Esophagus squamous epithelium (tissue), 5 donors: ENCODE results near the gene CYP2U1. TPM values are rescaled to one million over a fixed set of nuclear protein-coding genes. Genes with fewer than 3 reads are reported as not detected.

Experiments used
- DNase-seq: peaks from one replicate; lab custom pipeline; 2025; lab: John Stamatoyannopoulos, UW
- H3K27ac ChIP-seq, 4 donors: fragments of 200-600 bp; sonication (generic); one replicate each; pipeline ENCODE4 v1.5.1; 2016 to 2019; ENCODE audit warnings: mild to moderate bottlenecking in 1 of 4
- H3K27me3 ChIP-seq, 4 donors: fragments of 200-600 bp; sonication (generic); 1 replicate in 3 of 4; 2 replicates in 1 of 4; pipeline versions ENCODE4 v1.5.1 to v1.6.0; 2017 to 2021; ENCODE audit warnings: antibody characterized with exemption in 1 of 4
- H3K36me3 ChIP-seq, 3 donors: fragments of 200-600 bp; sonication (generic); one replicate each; pipeline ENCODE4 v1.5.1; 2016 to 2019
- H3K4me1 ChIP-seq, 3 donors: fragments of 200-600 bp; sonication (generic); one replicate each; pipeline ENCODE4 v1.5.1; 2017 to 2019
- H3K4me3 ChIP-seq, 4 donors: fragments of 200-600 bp; sonication (generic); 1 replicate in 3 of 4; 2 replicates in 1 of 4; pipeline ENCODE4 v1.5.1; 2016 to 2019; ENCODE audit warnings: mild to moderate bottlenecking in 2 of 4, moderate library complexity in 1 of 4
- H3K9me3 ChIP-seq, 3 donors: fragments of 200-600 bp; sonication (generic); one replicate each; pipeline ENCODE4 v1.5.1; 2016 to 2019
- POLR2A ChIP-seq, 4 donors: fragments of 450-650 bp; IDR thresholded peaks; one replicate each; pipeline ENCODE4 v1.6.1; 2017; ENCODE audit warnings: antibody characterized with exemption in 4 of 4, mild to moderate bottlenecking in 4 of 4, moderate library complexity in 3 of 4
- WGBS, 2 donors: methylation state at CpG; one replicate each; pipeline ENCODE4 v1.1.5; 2018; 5-methylcytosine and 5-hydroxymethylcytosine counted together
- intact Hi-C: fragments of 100-400 bp; cut with DNase I; formaldehyde crosslinking; loops from one replicate; pipeline ENCODE4 v1.15.0; 2022
- total RNA-seq, 4 donors: library from RNA; depleted of rRNA; stranded (reverse); fragments of >200 nt; gene quantifications; one replicate each; pipeline ENCODE4 v1.1.0, GENCODE V29; 2016
- TF ChIP-seq, protein P1 (sequence below), 6 experiments: fragments of 450-650 bp in 4 of 6; fragments of 200-600 bp in 2 of 6; sonication (generic) in 2 of 6; IDR thresholded peaks; one replicate each; pipeline ENCODE4 v1.5.1; 2016 to 2019; ENCODE audit warnings: antibody characterized with exemption in 6 of 6, mild to moderate bottlenecking in 4 of 6, moderate library complexity in 4 of 6
- donor health status: DM: yes; HTN: yes; CAD: no.

Gene CYP2U1
- total RNA-seq, 4 donors from 2014 or later: 1.8 to 8.4 (median 4.5) TPM

DNA sequence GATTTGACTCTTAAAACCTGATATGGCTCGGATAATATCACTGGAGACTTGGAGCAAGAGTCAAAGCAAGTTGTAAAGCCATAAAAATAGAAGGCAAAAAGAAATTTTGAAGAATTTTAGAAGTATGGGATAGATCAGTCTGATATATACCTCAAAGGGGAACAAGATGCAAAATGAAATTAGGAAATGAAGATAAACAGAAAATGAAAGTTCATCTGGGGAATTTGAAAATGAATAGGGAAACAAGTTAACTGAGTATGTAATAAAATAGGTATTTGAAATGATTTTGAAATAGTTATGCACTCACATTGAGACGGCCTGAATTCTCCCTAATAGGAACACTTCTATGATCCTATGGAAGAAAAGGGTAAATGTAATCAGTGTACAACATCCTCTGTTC, 5.7 kb downstream of the CYP2U1 start:
- intact Hi-C loops: no loop called here
- Histone ChIP-seq H3K27ac (no peak overlapping the region), H3K27me3 (peaks cover 0 to 2% (median 0%) of the 10 kb centered on the region in 4 donors), H3K36me3 (peaks cover 0 to 6% (median 0%) of the 10 kb centered on the region in 3 donors), H3K9me3 (no peaks in the 10 kb centered on the region), H3K4me3 (no peak overlapping the region), H3K4me1 (peaks cover 2 to 20% (median 5%) of the 10 kb centered on the region in 3 donors)
- TF ChIP-seq, protein P1, sequence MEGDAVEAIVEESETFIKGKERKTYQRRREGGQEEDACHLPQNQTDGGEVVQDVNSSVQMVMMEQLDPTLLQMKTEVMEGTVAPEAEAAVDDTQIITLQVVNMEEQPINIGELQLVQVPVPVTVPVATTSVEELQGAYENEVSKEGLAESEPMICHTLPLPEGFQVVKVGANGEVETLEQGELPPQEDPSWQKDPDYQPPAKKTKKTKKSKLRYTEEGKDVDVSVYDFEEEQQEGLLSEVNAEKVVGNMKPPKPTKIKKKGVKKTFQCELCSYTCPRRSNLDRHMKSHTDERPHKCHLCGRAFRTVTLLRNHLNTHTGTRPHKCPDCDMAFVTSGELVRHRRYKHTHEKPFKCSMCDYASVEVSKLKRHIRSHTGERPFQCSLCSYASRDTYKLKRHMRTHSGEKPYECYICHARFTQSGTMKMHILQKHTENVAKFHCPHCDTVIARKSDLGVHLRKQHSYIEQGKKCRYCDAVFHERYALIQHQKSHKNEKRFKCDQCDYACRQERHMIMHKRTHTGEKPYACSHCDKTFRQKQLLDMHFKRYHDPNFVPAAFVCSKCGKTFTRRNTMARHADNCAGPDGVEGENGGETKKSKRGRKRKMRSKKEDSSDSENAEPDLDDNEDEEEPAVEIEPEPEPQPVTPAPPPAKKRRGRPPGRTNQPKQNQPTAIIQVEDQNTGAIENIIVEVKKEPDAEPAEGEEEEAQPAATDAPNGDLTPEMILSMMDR (IDR thresholded peaks at IDR 0.05): no peak
- no peak for TF ChIP-seq POLR2A (IDR thresholded peaks at IDR 0.05)
- WGBS, 2 donors: 73 to 76% methylated on average over 2 of the region's 2 CpGs
- DNase-seq: no peak

DNA sequence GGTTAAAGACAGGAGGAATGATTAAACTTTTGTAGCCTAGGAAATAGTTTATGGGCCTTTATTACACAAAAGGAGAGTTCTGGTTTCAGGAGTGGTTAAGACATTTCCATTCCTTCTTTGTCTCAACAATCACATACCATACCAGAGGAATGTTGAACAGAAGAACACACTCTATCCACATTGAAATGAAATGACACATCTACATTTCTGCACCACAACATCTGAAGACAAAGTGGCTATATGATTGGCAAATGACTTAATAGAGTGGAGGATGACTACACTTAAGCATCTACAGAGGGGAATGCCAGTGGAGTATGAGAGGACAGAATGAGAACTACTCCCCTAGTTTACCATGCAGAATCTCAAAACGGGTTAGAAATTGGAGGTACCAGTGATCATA, 8.0 kb downstream of the CYP2U1 start:
- WGBS, 2 donors: 83 to 85% methylated on average over 1 of the region's 1 CpG
- no peak for TF ChIP-seq POLR2A (IDR thresholded peaks at IDR 0.05)
- TF ChIP-seq, protein P1 (IDR thresholded peaks at IDR 0.05): no peak
- intact Hi-C loops: no loop called here

DNA sequence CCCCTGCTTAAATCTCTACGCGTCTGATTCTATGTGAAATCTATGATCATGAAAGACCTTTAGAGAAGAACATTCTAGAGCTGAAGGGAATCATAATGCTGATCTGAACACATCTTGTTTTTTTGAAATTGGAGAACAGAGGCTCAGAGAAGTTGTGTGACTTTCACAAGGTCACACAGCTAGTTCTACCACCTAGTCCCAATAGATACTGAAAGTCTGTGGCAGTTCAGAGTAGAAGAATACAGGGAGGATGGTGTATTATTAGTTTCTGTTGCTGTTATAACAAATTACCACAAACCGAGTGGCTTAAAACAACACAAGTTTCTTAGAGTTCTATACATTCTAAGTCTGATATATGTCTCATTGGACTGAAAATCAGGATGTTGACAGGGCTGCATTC, 14.5 kb downstream of the CYP2U1 start:
- intact Hi-C loops: no loop called here
- H3K27me3 ChIP-seq: no peaks in the 10 kb centered on the region
- DNase-seq: no peak
- 94 to 95% methylated on average over 3 of the region's 3 CpGs for WGBS, 2 donors
- TF ChIP-seq, protein P1 (IDR thresholded peaks at IDR 0.05): no peak
- no peak for TF ChIP-seq POLR2A (IDR thresholded peaks at IDR 0.05)
- no peaks in the 10 kb centered on the region for H3K9me3 ChIP-seq
- no peak overlapping the region for H3K4me3 ChIP-seq
- peaks cover 0 to 40% (median 0%) of the 10 kb centered on the region in 3 donors for H3K36me3 ChIP-seq
- H3K27ac ChIP-seq: no peak overlapping the region
- no peaks in the 10 kb centered on the region for H3K4me1 ChIP-seq

More for the DNA sequence above, 8.0 kb downstream of the CYP2U1 start:
- peaks cover 0 to 6% (median 0%) of the 10 kb centered on the region in 3 donors for H3K36me3 ChIP-seq
- no peak for DNase-seq
- no peaks in the 10 kb centered on the region for H3K9me3 ChIP-seq
- H3K4me1 ChIP-seq: peaks cover 0 to 5% (median 0%) of the 10 kb centered on the region in 3 donors
- H3K27ac ChIP-seq: no peak overlapping the region
- H3K4me3 ChIP-seq: no peak overlapping the region
- no peaks in the 10 kb centered on the region for H3K27me3 ChIP-seq

DNA sequence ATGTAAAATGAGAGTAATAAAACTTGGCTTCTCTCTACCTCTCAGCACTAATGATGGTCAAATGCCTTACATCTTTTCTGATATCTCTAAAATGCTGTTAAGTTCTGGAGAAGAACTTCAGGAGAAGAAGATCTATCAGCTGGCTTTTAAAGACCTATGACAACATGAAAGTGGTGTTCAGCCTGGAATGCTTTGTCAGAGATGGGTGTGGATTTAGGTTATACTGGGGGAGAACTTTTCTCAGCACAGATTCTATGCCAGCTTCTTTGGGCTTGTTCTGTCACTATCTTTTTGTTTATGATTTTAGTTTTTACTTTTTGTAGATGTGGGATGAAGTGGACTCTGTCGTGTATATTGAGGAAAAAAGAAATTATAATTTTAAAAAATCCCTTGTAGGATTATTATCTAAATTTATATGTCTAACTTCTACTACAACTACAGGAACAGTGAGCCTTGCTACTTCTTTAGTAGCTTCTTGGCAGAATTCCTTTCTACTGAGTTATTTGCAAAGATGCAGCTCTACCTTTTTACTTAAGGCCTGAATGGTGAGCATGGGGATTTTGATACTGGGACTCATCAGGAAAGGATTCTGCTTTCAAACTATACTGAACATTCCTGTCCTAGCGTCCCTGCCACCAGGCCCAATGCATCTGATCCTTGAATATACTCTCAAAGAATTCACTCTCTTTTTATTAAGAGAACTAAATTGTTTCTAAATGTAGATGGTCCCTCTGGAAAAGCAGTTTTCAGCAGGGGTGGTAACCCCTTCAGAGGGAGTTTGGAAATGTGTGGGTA, 19.6 kb downstream of the CYP2U1 start:
- Histone ChIP-seq H3K36me3 (peaks cover 0 to 44% (median 0%) of the 10 kb centered on the region in 3 donors), H3K27me3 (no peaks in the 10 kb centered on the region), H3K27ac (no peak overlapping the region), H3K9me3 (no peaks in the 10 kb centered on the region), H3K4me3 (no peak overlapping the region), H3K4me1 (no peaks in the 10 kb centered on the region)
- TF ChIP-seq POLR2A (IDR thresholded peaks at IDR 0.05): no peak
- TF ChIP-seq, protein P1 (IDR thresholded peaks at IDR 0.05): no peak
- DNase-seq: no peak
- 85 to 96% methylated on average over 1 to 2 of the region's 2 CpGs for WGBS, 2 donors
- intact Hi-C loops: no loop called here

DNA sequence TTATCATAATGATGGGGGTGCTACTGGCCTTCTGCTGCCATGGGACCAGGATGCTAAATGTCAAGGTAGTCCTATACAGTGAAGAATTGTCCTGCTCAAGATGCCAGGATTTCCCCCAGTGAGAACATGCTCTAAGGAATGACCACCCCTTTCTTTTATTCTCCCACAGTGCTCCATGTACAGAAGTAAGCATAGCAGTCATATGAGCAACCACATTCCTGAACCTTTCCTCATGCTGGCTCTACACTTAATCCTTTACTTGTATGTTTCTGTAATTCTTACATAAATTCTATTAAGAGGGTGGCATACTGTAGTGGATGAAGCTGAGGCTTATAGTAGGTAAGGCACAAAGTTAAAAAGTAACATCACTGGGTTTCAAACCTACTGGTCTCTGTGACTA, 20.2 kb downstream of the CYP2U1 start:
- H3K4me1 ChIP-seq: no peaks in the 10 kb centered on the region
- intact Hi-C loops: no loop called here
- peaks cover 0 to 3% (median under 1%) of the 10 kb centered on the region in 3 donors for H3K9me3 ChIP-seq
- no peaks in the 10 kb centered on the region for H3K27me3 ChIP-seq
- H3K4me3 ChIP-seq: no peak overlapping the region
- DNase-seq: no peak
- no peak for TF ChIP-seq POLR2A (IDR thresholded peaks at IDR 0.05)
- TF ChIP-seq, protein P1 (IDR thresholded peaks at IDR 0.05): no peak
- H3K27ac ChIP-seq: no peak overlapping the region
- H3K36me3 ChIP-seq: peaks cover 0 to 44% (median 0%) of the 10 kb centered on the region in 3 donors
